ENCODE data around the gene ZNF74.

ZNF74 gene

GRCh38 chr22:20457506-20458240, 63.7 kb downstream of the ZNF74 start:
- Histone ChIP-seq H3K27ac (ENCODE audit: low read depth, low read length) (no peak overlapping the region), H3K4me1 (ENCODE audit: control insufficient read depth, insufficient read depth, low read length) (no peaks in the 10 kb centered on the region), H3K36me3 (ENCODE audit: control insufficient read depth, insufficient read depth, low read length) (peaks cover 5% of the 10 kb centered on the region), H3K27me3 (ENCODE audit: control insufficient read depth, insufficient read depth, low read length) (no peaks in the 10 kb centered on the region), H3K9ac (ENCODE audit: low read length) (no peak overlapping the region), H3K4me3 (ENCODE audit: low read length) (no peak overlapping the region)
